ENCODE results near the gene LAMA3.

The LAMA3 gene

DNA sequence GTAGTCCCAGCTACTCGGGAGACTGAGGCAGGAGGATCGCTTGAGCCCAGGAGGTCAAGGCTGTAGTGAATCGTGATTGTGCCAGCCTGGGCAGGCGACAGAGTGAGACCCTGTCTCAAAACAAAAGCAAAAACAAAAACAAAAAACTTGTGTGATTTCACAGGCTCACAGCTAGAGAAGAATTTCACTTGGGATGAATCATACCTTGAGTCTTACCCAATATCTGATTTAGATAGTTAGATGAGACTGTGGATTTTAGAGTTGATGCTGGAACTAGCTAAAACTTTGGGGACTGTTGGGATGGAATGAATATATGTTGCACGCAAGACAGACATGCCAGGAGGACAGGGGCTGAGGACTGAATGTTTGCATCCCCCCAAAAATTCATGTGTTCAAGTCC lies 31.0 kb upstream of the LAMA3 start:
- WGBS, 2 donors (ENCODE audit: extremely low coverage in 2 of 2, insufficient read length in 2 of 2, insufficient replicate concordance in 1 of 2): no CpG with 5 or more reads among the region's 5 CpGs
- H2BK15ac ChIP-seq (ENCODE audit: low read length): no peak overlapping the region
- no peaks in the 10 kb centered on the region for H3K9me3 ChIP-seq (replicated peaks in 1 of 2; ENCODE audit: control insufficient read depth in 2 of 2, insufficient read depth in 1 of 2, low read depth in 1 of 2, low read length in 2 of 2)
- no peak overlapping the region for H2AFZ ChIP-seq (ENCODE audit: low read length)
- no peak overlapping the region for H4K91ac ChIP-seq (ENCODE audit: low read depth, low read length, poor library complexity)
- H3K36me3 ChIP-seq (replicated peaks in 1 of 2; ENCODE audit: control insufficient read depth in 2 of 2, insufficient read depth in 2 of 2, low read length in 2 of 2): no peaks in the 10 kb centered on the region
- H2BK12ac ChIP-seq (ENCODE audit: low read length): no peak overlapping the region
- no peak overlapping the region for H2BK5ac ChIP-seq (ENCODE audit: low read length)
- H3K4ac ChIP-seq (ENCODE audit: low read length): no peak overlapping the region
- no peak overlapping the region for H3K23ac ChIP-seq (ENCODE audit: low read depth, low read length, poor library complexity)
- no peak overlapping the region for H3K18ac ChIP-seq (ENCODE audit: low read length)
- H4K8ac ChIP-seq (ENCODE audit: low read depth, low read length): no peak overlapping the region
- no peak overlapping the region for H3K4me2 ChIP-seq (ENCODE audit: insufficient read depth, low read length, poor library complexity, severe bottlenecking)
- H3K14ac ChIP-seq (ENCODE audit: low read length): no peak overlapping the region
- no peak overlapping the region for H3K9ac ChIP-seq (ENCODE audit: low read depth, low read length, poor library complexity)
- DNase-seq (ENCODE audit: low spot score): no peak
- no peak overlapping the region for H3K27ac ChIP-seq (replicated peaks; ENCODE audit: low read length)
- H3K4me1 ChIP-seq (ENCODE audit: control insufficient read depth in 2 of 2, insufficient read depth in 1 of 2, low read depth in 1 of 2, low read length in 2 of 2): peaks cover 0 to 3% of the 10 kb centered on the region in 2 donors
- H3K79me1 ChIP-seq (ENCODE audit: low read depth, low read length): no peaks in the 10 kb centered on the region
- H3K4me3 ChIP-seq (ENCODE audit: low read length in 2 of 2): no peak overlapping the region
- H2AK5ac ChIP-seq (ENCODE audit: low read depth, low read length): no peak overlapping the region
- H2BK120ac ChIP-seq (ENCODE audit: low read depth, low read length): no peak overlapping the region
- H3K27me3 ChIP-seq (ENCODE audit: control insufficient read depth in 3 of 3, insufficient read depth in 3 of 3, low read depth in 1 of 3, low read length in 3 of 3): peaks cover 0 to 43% (median 21%) of the 10 kb centered on the region in 3 experiments

DNA sequence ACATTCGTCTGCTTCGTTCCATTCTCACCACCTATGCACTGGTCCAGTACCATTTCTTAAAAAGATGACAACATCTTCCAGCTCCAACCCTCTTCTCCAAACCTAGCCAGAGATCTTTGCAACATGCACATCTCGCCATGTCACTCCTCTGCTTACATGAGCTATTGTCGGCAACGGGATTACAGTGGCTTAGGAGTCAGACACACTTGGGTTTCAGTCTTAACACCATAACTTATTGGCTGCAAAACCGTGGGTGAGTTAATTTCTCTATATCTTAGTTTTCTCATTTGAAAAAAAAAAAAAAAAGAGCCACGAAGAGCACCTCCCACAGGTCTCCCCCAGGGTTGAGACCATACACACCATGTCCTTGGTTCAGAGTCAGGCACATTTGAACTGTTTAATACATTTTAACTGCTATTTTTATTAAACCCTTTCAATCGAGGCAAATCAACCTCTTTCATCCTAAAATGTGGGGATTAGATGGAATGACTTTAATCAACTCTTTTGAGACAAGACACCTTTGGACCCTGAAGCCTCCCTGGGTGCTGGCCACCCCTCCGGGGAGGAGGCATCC lies 27.4 kb upstream of the LAMA3 start:
- Histone ChIP-seq H3K9me3 (replicated peaks in 1 of 2; ENCODE audit: control insufficient read depth in 2 of 2, insufficient read depth in 1 of 2, low read depth in 1 of 2, low read length in 2 of 2) (no peaks in the 10 kb centered on the region), H3K4me1 (ENCODE audit: control insufficient read depth in 2 of 2, insufficient read depth in 1 of 2, low read depth in 1 of 2, low read length in 2 of 2) (peaks cover 0 to 3% of the 10 kb centered on the region in 2 donors), H4K8ac (ENCODE audit: low read depth, low read length) (no peak overlapping the region), H3K23ac (ENCODE audit: low read depth, low read length, poor library complexity) (peak overlapping the region; percentile 89), H3K14ac (ENCODE audit: low read length) (peak overlapping the region; percentile 41), H3K4me2 (ENCODE audit: insufficient read depth, low read length, poor library complexity, severe bottlenecking) (peak overlapping the region; percentile 65), H4K91ac (ENCODE audit: low read depth, low read length, poor library complexity) (no peak overlapping the region), H2BK12ac (ENCODE audit: low read length) (no peak overlapping the region), H2AFZ (ENCODE audit: low read length) (peak overlapping the region; percentile 88), H3K27me3 (ENCODE audit: control insufficient read depth in 3 of 3, insufficient read depth in 3 of 3, low read depth in 1 of 3, low read length in 3 of 3) (peaks cover 0 to 69% (median 24%) of the 10 kb centered on the region in 3 experiments), H3K4ac (ENCODE audit: low read length) (no peak overlapping the region), H3K27ac (replicated peaks; ENCODE audit: low read length) (no peak overlapping the region), H3K36me3 (replicated peaks in 1 of 2; ENCODE audit: control insufficient read depth in 2 of 2, insufficient read depth in 2 of 2, low read length in 2 of 2) (no peaks in the 10 kb centered on the region), H3K18ac (ENCODE audit: low read length) (peak overlapping the region; percentile 96), H3K79me1 (ENCODE audit: low read depth, low read length) (no peaks in the 10 kb centered on the region), H2BK15ac (ENCODE audit: low read length) (no peak overlapping the region), H2BK5ac (ENCODE audit: low read length) (no peak overlapping the region), H3K9ac (ENCODE audit: low read depth, low read length, poor library complexity) (no peak overlapping the region), H2BK120ac (ENCODE audit: low read depth, low read length) (no peak overlapping the region), H2AK5ac (ENCODE audit: low read depth, low read length) (no peak overlapping the region), H3K4me3 (ENCODE audit: low read length in 2 of 2) (peak overlapping the region; percentile 34 to 73)
- no CpG with 5 or more reads among the region's 9 CpGs for WGBS, 2 donors (ENCODE audit: extremely low coverage in 2 of 2, insufficient read length in 2 of 2, insufficient replicate concordance in 1 of 2)
- no peak for DNase-seq (ENCODE audit: low spot score)

DNA sequence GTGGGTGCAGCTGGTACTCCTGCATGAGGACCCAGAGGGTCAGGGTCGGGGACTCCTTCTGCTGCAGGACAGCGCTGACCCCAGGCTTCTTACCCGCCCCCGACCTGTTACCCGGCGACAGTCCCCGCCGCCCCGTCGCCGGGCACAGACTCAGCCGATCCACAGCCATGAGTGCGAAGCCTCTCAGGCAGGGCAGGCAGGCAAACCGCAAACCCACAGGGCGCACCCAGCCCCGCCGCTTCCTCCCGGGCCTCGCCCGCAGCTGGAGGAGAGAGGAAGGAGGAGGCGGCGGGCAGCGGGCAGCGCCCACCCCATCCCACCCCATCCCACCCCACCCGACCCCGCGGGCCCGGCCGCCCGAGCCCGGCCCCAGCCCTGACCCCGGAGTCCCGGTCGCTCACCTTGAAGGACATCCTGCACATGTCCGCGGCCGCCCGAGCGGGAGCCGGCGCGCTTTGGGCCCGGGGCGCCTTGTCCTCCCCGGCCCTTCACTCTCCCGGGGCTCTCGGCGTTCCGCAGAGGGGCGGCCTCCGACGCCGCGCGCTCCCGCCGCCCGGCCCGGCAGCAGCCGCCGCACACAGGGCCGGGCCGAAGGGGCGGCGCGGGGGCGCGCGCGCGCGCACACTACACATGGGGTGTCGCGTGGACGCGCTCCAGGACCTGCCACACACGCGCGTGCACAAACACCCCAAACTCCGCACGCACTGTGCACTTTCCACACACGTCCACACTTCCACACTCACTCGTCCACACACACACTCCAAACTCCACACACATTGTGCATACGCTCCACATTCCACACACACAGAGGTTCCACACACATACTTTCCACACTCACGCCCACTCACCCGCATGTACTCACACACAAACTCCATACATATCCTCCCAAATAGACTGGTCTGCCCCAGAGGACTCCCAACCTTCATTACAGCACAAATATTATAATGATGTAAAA lies 26.7 kb upstream of the LAMA3 start, which contains the start of gene ANKRD29:
ANKRD29 (minus strand) TSS at position 603 of the 955 bp plus-strand sequence; CDS start at position 422, 181 bp downstream.
- peak; percentile 36 for DNase-seq (ENCODE audit: low spot score)
- Histone ChIP-seq H2BK12ac (ENCODE audit: low read length) (no peak within 1 kb of the TSS), H3K18ac (ENCODE audit: low read length) (peak within 1 kb of the TSS; percentile 96), H4K91ac (ENCODE audit: low read depth, low read length, poor library complexity) (no peak within 1 kb of the TSS), H3K9ac (ENCODE audit: low read depth, low read length, poor library complexity) (peak within 1 kb of the TSS; percentile 88), H3K27me3 (ENCODE audit: control insufficient read depth in 3 of 3, insufficient read depth in 3 of 3, low read depth in 1 of 3, low read length in 3 of 3) (peaks cover 0 to 64% (median 24%) of the 10 kb centered on the region in 3 experiments), H3K4ac (ENCODE audit: low read length) (no peak within 1 kb of the TSS), H3K4me1 (ENCODE audit: control insufficient read depth in 2 of 2, insufficient read depth in 1 of 2, low read depth in 1 of 2, low read length in 2 of 2) (peaks cover 0 to 3% of the 10 kb centered on the region in 2 donors), H3K23ac (ENCODE audit: low read depth, low read length, poor library complexity) (peak within 1 kb of the TSS; percentile 89), H4K8ac (ENCODE audit: low read depth, low read length) (peak within 1 kb of the TSS; percentile 99), H2AK5ac (ENCODE audit: low read depth, low read length) (no peak within 1 kb of the TSS), H2AFZ (ENCODE audit: low read length) (peak within 1 kb of the TSS; percentile 88), H2BK15ac (ENCODE audit: low read length) (no peak within 1 kb of the TSS), H3K9me3 (replicated peaks in 1 of 2; ENCODE audit: control insufficient read depth in 2 of 2, insufficient read depth in 1 of 2, low read depth in 1 of 2, low read length in 2 of 2) (no peaks in the 10 kb centered on the region), H3K79me1 (ENCODE audit: low read depth, low read length) (no peaks in the 10 kb centered on the region), H3K36me3 (replicated peaks in 1 of 2; ENCODE audit: control insufficient read depth in 2 of 2, insufficient read depth in 2 of 2, low read length in 2 of 2) (no peaks in the 10 kb centered on the region), H3K14ac (ENCODE audit: low read length) (peak within 1 kb of the TSS; percentile 82), H3K27ac (replicated peaks; ENCODE audit: low read length) (no peak within 1 kb of the TSS), H2BK120ac (ENCODE audit: low read depth, low read length) (peak within 1 kb of the TSS; percentile 61), H2BK5ac (ENCODE audit: low read length) (no peak within 1 kb of the TSS), H3K4me2 (ENCODE audit: insufficient read depth, low read length, poor library complexity, severe bottlenecking) (peak within 1 kb of the TSS; percentile 65), H3K4me3 (ENCODE audit: low read length in 2 of 2) (peak within 1 kb of the TSS; percentile 34 to 73)
- 100% methylated on average over 3 of the region's 86 CpGs; no CpG with 5 or more reads in 1 of the 2 donors for WGBS, 2 donors (ENCODE audit: extremely low coverage in 2 of 2, insufficient read length in 2 of 2, insufficient replicate concordance in 1 of 2)

DNA sequence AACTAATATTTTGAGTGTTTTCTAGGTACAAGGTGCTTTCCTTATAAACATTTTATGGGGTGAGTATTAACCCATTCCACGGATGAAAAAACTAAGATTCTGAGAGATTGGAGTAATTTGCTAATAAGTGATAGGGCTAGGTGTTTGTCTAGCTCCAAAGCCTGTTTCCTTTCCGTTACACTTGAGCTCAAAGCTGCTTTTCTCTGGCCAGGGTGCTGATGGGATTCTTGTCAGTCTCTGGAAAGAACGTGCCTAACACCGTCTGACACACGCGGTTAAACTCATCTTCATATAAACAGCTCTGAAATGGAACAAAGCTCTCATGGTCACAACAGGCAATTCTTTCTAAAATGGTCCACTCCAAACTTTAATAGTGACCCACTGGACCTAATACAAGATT lies 24.6 kb upstream of the LAMA3 start:
- H4K91ac ChIP-seq (ENCODE audit: low read depth, low read length, poor library complexity): no peak overlapping the region
- no CpG with 5 or more reads among the region's 6 CpGs for WGBS, 2 donors (ENCODE audit: extremely low coverage in 2 of 2, insufficient read length in 2 of 2, insufficient replicate concordance in 1 of 2)
- H3K27me3 ChIP-seq (ENCODE audit: control insufficient read depth in 3 of 3, insufficient read depth in 3 of 3, low read depth in 1 of 3, low read length in 3 of 3): peaks cover 0 to 66% (median 24%) of the 10 kb centered on the region in 3 experiments
- no peak overlapping the region for H3K9ac ChIP-seq (ENCODE audit: low read depth, low read length, poor library complexity)
- no peak overlapping the region for H2BK15ac ChIP-seq (ENCODE audit: low read length)
- H3K14ac ChIP-seq (ENCODE audit: low read length): no peak overlapping the region
- no peak for DNase-seq (ENCODE audit: low spot score)
- no peak overlapping the region for H2BK12ac ChIP-seq (ENCODE audit: low read length)
- no peaks in the 10 kb centered on the region for H3K9me3 ChIP-seq (replicated peaks in 1 of 2; ENCODE audit: control insufficient read depth in 2 of 2, insufficient read depth in 1 of 2, low read depth in 1 of 2, low read length in 2 of 2)
- no peak overlapping the region for H2BK5ac ChIP-seq (ENCODE audit: low read length)
- no peak overlapping the region for H3K27ac ChIP-seq (replicated peaks; ENCODE audit: low read length)
- no peak overlapping the region for H2AFZ ChIP-seq (ENCODE audit: low read length)
- H3K4ac ChIP-seq (ENCODE audit: low read length): no peak overlapping the region
- H3K4me2 ChIP-seq (ENCODE audit: insufficient read depth, low read length, poor library complexity, severe bottlenecking): no peak overlapping the region
- H4K8ac ChIP-seq (ENCODE audit: low read depth, low read length): no peak overlapping the region
- no peak overlapping the region for H3K18ac ChIP-seq (ENCODE audit: low read length)
- no peak overlapping the region for H2AK5ac ChIP-seq (ENCODE audit: low read depth, low read length)
- no peaks in the 10 kb centered on the region for H3K36me3 ChIP-seq (replicated peaks in 1 of 2; ENCODE audit: control insufficient read depth in 2 of 2, insufficient read depth in 2 of 2, low read length in 2 of 2)
- H3K23ac ChIP-seq (ENCODE audit: low read depth, low read length, poor library complexity): no peak overlapping the region
- H3K4me1 ChIP-seq (ENCODE audit: control insufficient read depth in 2 of 2, insufficient read depth in 1 of 2, low read depth in 1 of 2, low read length in 2 of 2): peaks cover 0 to 3% of the 10 kb centered on the region in 2 donors
- H2BK120ac ChIP-seq (ENCODE audit: low read depth, low read length): no peak overlapping the region
- H3K79me1 ChIP-seq (ENCODE audit: low read depth, low read length): no peaks in the 10 kb centered on the region
- H3K4me3 ChIP-seq (ENCODE audit: low read length in 2 of 2): no peak overlapping the region

All from neuronal stem cell (in vitro differentiated cells).